NCI-H1436 treated with DMSO at 0.1 percent for 48 hours (cell line): ENCODE data around the gene MRGPRE.

ENCODE experiments used
- DNase-seq: peaks from one replicate; lab custom pipeline; 2025; lab: John Stamatoyannopoulos, UW

Gene MRGPRE

GRCh38 chr11:3213659-3214419 lies 18.4 kb downstream of the MRGPRE start:
- no peak for DNase-seq

DNA sequence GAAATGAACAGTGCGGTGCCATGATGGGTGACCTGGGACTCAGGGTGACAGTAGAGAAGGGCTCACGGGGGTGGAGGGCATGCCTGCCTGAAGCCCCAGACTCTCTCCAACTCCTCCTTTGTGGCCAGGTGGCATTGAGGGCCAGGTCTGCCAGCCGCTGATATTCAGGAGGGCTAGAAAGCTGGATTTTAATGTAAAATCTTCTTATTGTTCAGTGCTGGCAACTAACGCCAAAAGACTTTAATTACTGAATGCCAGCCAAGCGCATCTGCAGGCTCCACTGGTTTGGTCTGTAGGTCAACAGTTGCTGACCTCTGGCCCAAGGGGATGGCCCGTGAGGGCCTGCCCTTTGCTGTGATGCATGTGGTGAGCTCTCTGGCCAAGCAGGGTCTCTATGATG lies 23.9 kb downstream of the MRGPRE start:
- DNase-seq: no peak

GRCh38 chr11:3207526-3208189 lies 24.6 kb downstream of the MRGPRE start:
- DNase-seq: no peak

DNA sequence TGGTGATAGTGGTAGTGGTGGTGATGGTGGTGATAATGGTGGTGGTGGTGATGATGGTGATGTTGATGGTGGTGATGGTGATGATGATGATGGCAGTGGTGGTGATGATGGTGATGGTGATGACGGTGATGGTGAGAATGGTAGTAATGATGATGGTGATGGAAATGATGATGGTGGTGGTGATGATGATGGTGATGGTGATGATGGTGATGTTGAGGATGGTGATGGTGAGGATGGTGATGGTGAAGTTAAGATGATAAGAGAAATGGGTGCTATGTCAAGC lies 25.4 kb downstream of the MRGPRE start:
- DNase-seq: no peak

- no peak for DNase-seq
Measured at GRCh38 chr11:3206156-3206921, 25.9 kb downstream of the MRGPRE start.

- no peak for DNase-seq
Measured at GRCh38 chr11:3205261-3206155, 26.7 kb downstream of the MRGPRE start.

- DNase-seq: no peak
Measured at GRCh38 chr11:3204141-3205015, 27.8 kb downstream of the MRGPRE start.

DNA sequence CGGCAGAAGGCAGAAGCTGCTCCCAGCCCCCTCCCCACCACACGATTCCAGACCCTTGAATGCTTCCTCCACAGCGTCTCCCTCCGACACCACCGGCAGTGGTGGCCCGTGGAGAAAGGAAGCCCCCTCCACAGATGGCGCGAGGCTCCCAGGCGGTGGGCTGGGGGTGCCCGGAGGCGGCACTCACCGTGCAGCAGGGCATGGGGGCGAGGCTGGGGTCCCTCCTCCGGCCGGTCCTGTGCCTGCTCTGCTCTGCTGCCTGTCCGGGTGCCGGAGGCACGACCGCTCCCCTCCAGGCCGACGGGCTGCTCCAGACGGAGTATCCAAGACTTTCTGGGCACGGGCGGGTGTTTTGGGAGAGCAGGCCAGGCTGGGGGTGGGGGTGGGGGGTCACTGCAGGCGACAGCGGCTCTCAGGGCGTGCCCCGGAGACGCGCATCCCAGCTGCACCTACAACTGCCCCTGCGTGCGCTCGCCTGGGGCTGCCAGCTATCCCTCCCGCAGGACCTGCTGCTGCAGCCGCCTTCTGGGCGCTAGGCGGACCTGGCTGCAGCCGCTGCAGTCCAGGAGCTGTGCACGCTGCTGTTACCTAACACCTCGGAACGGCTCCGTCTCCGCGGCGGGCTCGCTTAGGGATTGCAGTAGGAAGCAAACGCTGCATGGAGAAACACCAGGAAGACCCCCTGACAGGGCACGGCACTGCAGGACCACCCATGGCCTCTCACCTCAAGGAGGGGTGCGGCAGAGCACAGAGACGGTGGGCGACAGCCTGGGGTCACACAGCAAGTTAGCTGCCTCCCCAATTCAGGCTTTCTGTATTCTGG lies 28.8 kb downstream of the MRGPRE start:
- DNase-seq: no peak

DNA sequence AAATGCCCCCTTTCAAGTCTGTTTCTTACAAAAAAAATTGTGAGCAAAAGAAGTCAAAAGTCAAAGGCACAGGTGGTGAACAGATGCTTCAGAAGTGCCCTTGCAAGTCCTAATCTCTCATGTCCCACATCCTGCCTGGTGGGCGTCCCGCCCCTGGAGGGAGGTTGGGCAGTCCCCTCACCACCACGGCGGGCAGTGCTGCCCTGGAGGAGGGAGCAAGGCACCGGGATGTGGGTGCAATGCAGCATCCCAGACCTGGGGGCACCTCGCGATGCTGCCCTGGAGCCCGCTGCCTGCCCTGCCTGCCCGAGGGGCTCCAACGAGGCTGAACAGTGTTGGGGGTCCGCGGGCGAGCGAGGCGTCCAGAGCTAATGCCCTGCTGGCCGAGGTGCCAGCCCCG lies 29.5 kb downstream of the MRGPRE start:
- DNase-seq: no peak

- no peak for DNase-seq
Measured at GRCh38 chr11:3202305-3202704, 29.9 kb downstream of the MRGPRE start.

- no peak for DNase-seq
Measured at GRCh38 chr11:3201677-3202181, 30.5 kb downstream of the MRGPRE start.

DNA sequence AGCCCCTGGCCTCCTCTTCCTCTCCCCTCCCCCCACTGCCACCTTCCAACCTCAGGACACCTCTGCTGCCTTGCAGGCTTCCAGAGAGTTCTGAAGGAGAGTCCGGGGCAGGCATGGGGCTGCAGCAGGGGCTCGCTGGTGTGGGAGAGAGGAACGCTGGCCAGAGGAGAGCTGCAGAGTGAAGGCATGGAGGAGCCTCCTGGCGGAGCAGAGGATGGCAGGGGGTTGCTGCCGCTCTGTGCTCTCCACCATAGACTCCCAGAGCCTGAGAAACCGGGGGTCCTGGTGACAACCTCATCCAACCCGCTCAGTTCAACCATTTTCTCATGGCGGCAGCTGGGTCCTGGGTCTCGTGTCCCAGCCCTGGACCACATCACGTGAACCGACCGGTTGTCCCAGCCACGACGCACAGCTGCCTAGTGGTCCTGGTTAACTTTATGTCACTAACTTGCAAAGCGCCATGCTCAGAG lies 31.1 kb downstream of the MRGPRE start:
- no peak for DNase-seq

DNA sequence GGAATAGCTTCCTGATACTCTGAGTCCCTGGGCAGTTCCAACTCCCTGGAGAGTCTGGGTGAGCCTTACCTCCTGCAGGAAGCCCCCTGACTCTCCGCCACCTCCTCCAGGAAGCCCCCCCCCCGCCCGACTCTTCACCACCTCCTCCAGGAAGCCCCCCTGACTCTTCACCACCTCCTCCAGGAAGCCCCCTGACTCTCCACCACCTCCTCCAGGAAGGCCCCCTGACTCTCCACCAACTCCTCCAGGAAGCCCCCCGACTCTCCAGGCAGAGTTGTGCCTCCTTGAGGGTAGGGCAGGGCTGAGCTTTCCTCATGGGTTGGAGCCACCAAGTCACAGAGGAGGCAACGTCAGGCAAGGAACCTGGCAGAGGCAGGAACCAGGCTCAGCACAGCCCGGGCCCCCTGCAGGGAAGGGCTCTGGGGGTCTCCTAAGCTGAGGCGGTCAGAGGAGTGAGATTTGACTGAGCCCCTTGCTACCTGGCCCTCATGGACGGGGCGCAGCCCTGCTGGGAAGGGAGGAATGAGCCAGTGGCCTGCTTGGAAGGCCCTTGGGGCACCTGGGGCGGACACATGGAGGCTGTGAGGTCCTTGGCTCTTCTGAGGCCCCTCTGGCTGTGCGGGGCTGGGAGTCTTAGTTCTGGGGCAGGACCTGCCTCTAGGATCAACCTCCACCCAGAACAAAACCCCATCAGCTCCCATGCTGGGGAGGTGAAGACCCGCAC lies 31.7 kb downstream of the MRGPRE start:
- no peak for DNase-seq

GRCh38 chr11:3199537-3200295 lies 32.5 kb downstream of the MRGPRE start:
- no peak for DNase-seq

- DNase-seq: no peak
Measured at GRCh38 chr11:3198815-3199214, 33.4 kb downstream of the MRGPRE start.

GRCh38 chr11:3197878-3198528 lies 34.2 kb downstream of the MRGPRE start:
- DNase-seq: no peak

GRCh38 chr11:3197044-3197695 lies 35.0 kb downstream of the MRGPRE start:
- DNase-seq: no peak
